H1 (cell line): ENCODE measurements around the gene RAPGEF6.

Experiments
- BACH1 ChIP-seq: IDR thresholded peaks from 2 replicates; pipeline ENCODE4 v1.6.1; 2012; ENCODE audit warnings: low read length, improper control_type of control experiment
- EP300 ChIP-seq, 2 experiments: IDR thresholded peaks; 1 replicate in 1 of 2; 2 replicates in 1 of 2; pipeline ENCODE4 v1.6.1; 2011 to 2012; ENCODE audit warnings: low read depth in 2 of 2, low read length in 2 of 2, mild to moderate bottlenecking in 2 of 2, borderline replicate concordance in 1 of 2, inconsistent platforms in 1 of 2, moderate library complexity in 1 of 2
- EZH2 ChIP-seq: fragments of 200-600 bp; sonication (generic); IDR thresholded peaks from 2 replicates; pipeline ENCODE4 v1.7.1; 2012; ENCODE audit warnings: low read depth, mild to moderate bottlenecking, moderate library complexity, low read length, inconsistent platforms; ENCODE audit not compliant: severe bottlenecking
- GTF2F1 ChIP-seq: IDR thresholded peaks from 2 replicates; pipeline ENCODE4 v1.6.1; 2012; ENCODE audit warnings: low read depth, low read length, improper control_type of control experiment, borderline replicate concordance
- HDAC6 ChIP-seq: IDR thresholded peaks from one replicate; pipeline ENCODE4 v1.7.1; 2012; ENCODE audit warnings: low read depth, mild to moderate bottlenecking, inconsistent platforms, low read length, moderate library complexity
- JUN ChIP-seq: IDR thresholded peaks from 2 replicates; pipeline ENCODE4 v1.6.1; 2011; ENCODE audit warnings: low read depth, mild to moderate bottlenecking, improper control_type of control experiment, low read length
- JUND ChIP-seq: IDR thresholded peaks from 2 replicates; pipeline ENCODE4 v1.6.1; 2011; ENCODE audit warnings: mild to moderate bottlenecking, improper control_type of control experiment, low read length
- POLR2A ChIP-seq, 2 experiments: IDR thresholded peaks; 1 replicate in 1 of 2; 2 replicates in 1 of 2; pipeline ENCODE4 v1.6.1; 2011; ENCODE audit warnings: low read depth in 2 of 2, low read length in 2 of 2, mild to moderate bottlenecking in 2 of 2; ENCODE audit errors: control extremely low read depth in 1 of 2
- SAP30 ChIP-seq: fragments of 300-600 bp; sonication (generic); IDR thresholded peaks from 2 replicates; pipeline ENCODE4 v1.7.1; 2012; ENCODE audit warnings: low read length, moderate library complexity, mild to moderate bottlenecking, inconsistent platforms; ENCODE audit not compliant: insufficient read depth, insufficient replicate concordance
- SIX5 ChIP-seq: IDR thresholded peaks from 2 replicates; pipeline ENCODE4 v1.6.1; 2011; ENCODE audit warnings: mild to moderate bottlenecking, low read depth, low read length
- TF ChIP-seq, protein P1 (sequence below), 3 experiments: IDR thresholded peaks; 1 replicate in 2 of 3; 2 replicates in 1 of 3; pipeline versions ENCODE4 v1.5.1 to v1.6.1; 2011; ENCODE audit warnings: low read length in 3 of 3, mild to moderate bottlenecking in 3 of 3, inconsistent platforms in 2 of 3, low read depth in 1 of 3, moderate library complexity in 1 of 3; ENCODE audit not compliant: insufficient read depth in 1 of 3; ENCODE audit errors: control extremely low read depth in 1 of 3

DNA sequence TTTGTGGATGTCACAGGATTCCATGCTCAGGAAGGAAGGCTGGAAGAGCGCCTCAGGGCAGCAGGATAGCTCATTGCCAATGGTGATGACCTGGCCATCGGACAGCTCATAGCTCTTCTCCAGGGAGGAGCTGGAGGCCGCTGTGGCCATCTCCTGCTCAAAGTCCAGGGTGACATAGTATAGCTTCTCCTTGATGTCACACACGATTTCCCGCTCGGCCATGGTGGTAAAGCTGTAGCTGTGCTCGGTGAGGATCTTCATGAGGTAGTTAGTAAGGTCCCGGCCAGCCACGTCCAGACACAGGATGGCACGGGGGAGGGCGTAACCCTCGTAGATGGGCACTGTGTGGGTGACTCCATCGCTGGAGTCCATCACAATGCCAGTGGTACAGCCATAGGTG lies 24.3 kb upstream of the RAPGEF6 start:
- TF ChIP-seq, protein P1, sequence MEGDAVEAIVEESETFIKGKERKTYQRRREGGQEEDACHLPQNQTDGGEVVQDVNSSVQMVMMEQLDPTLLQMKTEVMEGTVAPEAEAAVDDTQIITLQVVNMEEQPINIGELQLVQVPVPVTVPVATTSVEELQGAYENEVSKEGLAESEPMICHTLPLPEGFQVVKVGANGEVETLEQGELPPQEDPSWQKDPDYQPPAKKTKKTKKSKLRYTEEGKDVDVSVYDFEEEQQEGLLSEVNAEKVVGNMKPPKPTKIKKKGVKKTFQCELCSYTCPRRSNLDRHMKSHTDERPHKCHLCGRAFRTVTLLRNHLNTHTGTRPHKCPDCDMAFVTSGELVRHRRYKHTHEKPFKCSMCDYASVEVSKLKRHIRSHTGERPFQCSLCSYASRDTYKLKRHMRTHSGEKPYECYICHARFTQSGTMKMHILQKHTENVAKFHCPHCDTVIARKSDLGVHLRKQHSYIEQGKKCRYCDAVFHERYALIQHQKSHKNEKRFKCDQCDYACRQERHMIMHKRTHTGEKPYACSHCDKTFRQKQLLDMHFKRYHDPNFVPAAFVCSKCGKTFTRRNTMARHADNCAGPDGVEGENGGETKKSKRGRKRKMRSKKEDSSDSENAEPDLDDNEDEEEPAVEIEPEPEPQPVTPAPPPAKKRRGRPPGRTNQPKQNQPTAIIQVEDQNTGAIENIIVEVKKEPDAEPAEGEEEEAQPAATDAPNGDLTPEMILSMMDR (IDR thresholded peaks at IDR 0.05; ENCODE audit: control extremely low read depth in 1 of 3, insufficient read depth in 1 of 3, low read depth in 1 of 3, low read length in 3 of 3) = no peak
- TF ChIP-seq BACH1 = no peak
- no peak for TF ChIP-seq HDAC6
- no peak for TF ChIP-seq POLR2A (IDR thresholded peaks at IDR 0.05; ENCODE audit: control extremely low read depth in 1 of 2, low read depth in 2 of 2, low read length in 2 of 2)
- TF ChIP-seq SIX5 = no peak
- no peak for TF ChIP-seq JUN
- no peak for TF ChIP-seq EZH2
- TF ChIP-seq EP300 (IDR thresholded peaks at IDR 0.05; ENCODE audit: borderline replicate concordance in 1 of 2, low read depth in 2 of 2, low read length in 2 of 2) = no peak
- no peak for TF ChIP-seq GTF2F1
- TF ChIP-seq SAP30 = no peak
- no peak for TF ChIP-seq JUND
